ENCODE data around the gene ARHGEF37. TPM values are rescaled to one million over a fixed set of nuclear protein-coding genes. Genes with fewer than 3 reads are reported as not detected.

ARHGEF37 gene
- total RNA-seq, 1 experiment from 2014 or later: 0.70 TPM

- H3K36me3 Mint-ChIP-seq (ENCODE audit: insufficient read depth, unreplicated experiment): no peaks in the 10 kb centered on the region
- POLR2A ChIA-PET: no interaction called here
- BruUV-seq (replicated peaks): no TSS peak
These were observed 34.7 kb downstream of the ARHGEF37 start for GRCh38 chr5:149615976-149616375.

GRCh38 chr5:149616727-149617285 is 35.5 kb downstream of the ARHGEF37 start:
- no peaks in the 10 kb centered on the region for H3K27me3 Mint-ChIP-seq (ENCODE audit: insufficient read depth, unreplicated experiment)

More at GRCh38 chr5:149615976-149616375, 34.7 kb downstream of the ARHGEF37 start:
- Histone ChIP-seq H3K9me3 (no peaks in the 10 kb centered on the region), H3K27me3 (replicated peaks; ENCODE audit: control insufficient read depth, insufficient read depth, low read length) (no peaks in the 10 kb centered on the region), H3K4me3 (ENCODE audit: low read depth, low read length) (no peak overlapping the region), H3K4me1 (peaks cover 13% of the 10 kb centered on the region), H3K36me3 (ENCODE audit: control insufficient read depth, insufficient read depth, low read length) (no peaks in the 10 kb centered on the region)
- Mint-ChIP-seq H3K27me3 (ENCODE audit: insufficient read depth, unreplicated experiment) (no peaks in the 10 kb centered on the region), H3K4me1 (ENCODE audit: low read depth, unreplicated experiment) (peaks cover 20% of the 10 kb centered on the region), H3K9me3 (ENCODE audit: unreplicated experiment) (no peaks in the 10 kb centered on the region), H3K27ac (ENCODE audit: unreplicated experiment) (no peak overlapping the region), H3K4me3 (ENCODE audit: unreplicated experiment) (no peak overlapping the region)
- no peak for DNase-seq
- CTCF ChIA-PET: no interaction called here
- no peak for TF ChIP-seq CTCF (IDR thresholded peaks at IDR 0.05; ENCODE audit: insufficient read depth in 1 of 2, low read depth in 1 of 2, low read length in 1 of 2, severe bottlenecking in 1 of 2, unreplicated experiment in 1 of 2)
- intact Hi-C loops (cut with micrococcal nuclease; ENCODE audit: unreplicated experiment): no loop called here

GRCh38 chr5:149617760-149618306 is 36.5 kb downstream of the ARHGEF37 start:
- peaks cover 11% of the 10 kb centered on the region for H3K4me1 ChIP-seq
- H3K9me3 ChIP-seq: no peaks in the 10 kb centered on the region
- ChIA-PET CTCF (interaction anchor here (0.5 to 1.5 kb wide), 8 partner anchors 9 to 176 kb away, joined by 3 to 21 read pairs (median 4); no protein-coding TSS in a partner anchor), POLR2A (no interaction called here)
- H3K36me3 Mint-ChIP-seq (ENCODE audit: insufficient read depth, unreplicated experiment): no peaks in the 10 kb centered on the region
- intact Hi-C loops (cut with micrococcal nuclease; ENCODE audit: unreplicated experiment): loop anchor here (1.0 to 2.0 kb wide), 5 partner anchors 10 to 175 kb away; partner anchors contain the start of gene CSNK1A1
- peak overlapping the region; percentile 69 for H3K27ac Mint-ChIP-seq (ENCODE audit: unreplicated experiment)
- no peak overlapping the region for H3K4me3 ChIP-seq (ENCODE audit: low read depth, low read length)
- H3K9me3 Mint-ChIP-seq (ENCODE audit: unreplicated experiment): no peaks in the 10 kb centered on the region
- no peaks in the 10 kb centered on the region for H3K36me3 ChIP-seq (ENCODE audit: control insufficient read depth, insufficient read depth, low read length)
- H3K27me3 Mint-ChIP-seq (ENCODE audit: insufficient read depth, unreplicated experiment): no peaks in the 10 kb centered on the region
- BruUV-seq (replicated peaks): no TSS peak
- no peak overlapping the region for H3K4me3 Mint-ChIP-seq (ENCODE audit: unreplicated experiment)
- no peaks in the 10 kb centered on the region for H3K27me3 ChIP-seq (replicated peaks; ENCODE audit: control insufficient read depth, insufficient read depth, low read length)
- TF ChIP-seq CTCF (IDR thresholded peaks at IDR 0.05; ENCODE audit: insufficient read depth in 1 of 2, low read depth in 1 of 2, low read length in 1 of 2, severe bottlenecking in 1 of 2, unreplicated experiment in 1 of 2): no peak
- no peak for DNase-seq
- H3K4me1 Mint-ChIP-seq (ENCODE audit: low read depth, unreplicated experiment): peaks cover 10% of the 10 kb centered on the region

More at GRCh38 chr5:149616727-149617285, 35.5 kb downstream of the ARHGEF37 start:
- TF ChIP-seq CTCF (IDR thresholded peaks at IDR 0.05; ENCODE audit: insufficient read depth in 1 of 2, low read depth in 1 of 2, low read length in 1 of 2, severe bottlenecking in 1 of 2, unreplicated experiment in 1 of 2): no peak
- intact Hi-C loops (cut with micrococcal nuclease; ENCODE audit: unreplicated experiment): no loop called here
- no peak for DNase-seq
- CTCF ChIA-PET: interaction anchor here (0.9 kb wide), 1 partner anchor 52 kb away, joined by 3 read pairs; no protein-coding TSS in a partner anchor
- no peaks in the 10 kb centered on the region for H3K9me3 ChIP-seq
- Mint-ChIP-seq H3K4me3 (ENCODE audit: unreplicated experiment) (no peak overlapping the region), H3K27ac (ENCODE audit: unreplicated experiment) (no peak overlapping the region), H3K9me3 (ENCODE audit: unreplicated experiment) (no peaks in the 10 kb centered on the region), H3K36me3 (ENCODE audit: insufficient read depth, unreplicated experiment) (no peaks in the 10 kb centered on the region), H3K4me1 (ENCODE audit: low read depth, unreplicated experiment) (peaks cover 13% of the 10 kb centered on the region)
- POLR2A ChIA-PET: no interaction called here
- H3K4me1 ChIP-seq: peaks cover 13% of the 10 kb centered on the region
- H3K4me3 ChIP-seq (ENCODE audit: low read depth, low read length): no peak overlapping the region
- no peaks in the 10 kb centered on the region for H3K36me3 ChIP-seq (ENCODE audit: control insufficient read depth, insufficient read depth, low read length)
- H3K27me3 ChIP-seq (replicated peaks; ENCODE audit: control insufficient read depth, insufficient read depth, low read length): no peaks in the 10 kb centered on the region
- BruUV-seq (replicated peaks): no TSS peak

Data from Caco-2 (cell line).